Measurements from ENCODE around the gene FGF3.
A peak's percentile ranks its signal among the peaks of the same experiment; 100 is the strongest.

The FGF3 gene

GRCh38 chr11:69807106-69807815 is 12.0 kb downstream of the FGF3 start:
- no peak for TF ChIP-seq CTCF (IDR thresholded peaks at IDR 0.05; ENCODE audit: extremely low read depth, insufficient read depth, missing control alignments)
- in situ Hi-C loops (cut with MboI; ENCODE audit: low pct_unique_long_range_greater_than_20kb, low sequenced_read_pairs, unreplicated experiment), result no loop called here
- no peak for DNase-seq (ENCODE audit: low spot score)

- no peak for DNase-seq (ENCODE audit: low spot score)
- in situ Hi-C loops (cut with MboI; ENCODE audit: low pct_unique_long_range_greater_than_20kb, low sequenced_read_pairs, unreplicated experiment), result no loop called here
- TF ChIP-seq CTCF (IDR thresholded peaks at IDR 0.05; ENCODE audit: extremely low read depth, insufficient read depth, missing control alignments), result no peak
Observed at GRCh38 chr11:69804769-69805508, 14.3 kb downstream of the FGF3 start.

GRCh38 chr11:69803604-69804218 is 15.5 kb downstream of the FGF3 start:
- in situ Hi-C loops (cut with MboI; ENCODE audit: low pct_unique_long_range_greater_than_20kb, low sequenced_read_pairs, unreplicated experiment), result no loop called here
- DNase-seq (ENCODE audit: low spot score), result no peak
- no peak for TF ChIP-seq CTCF (IDR thresholded peaks at IDR 0.05; ENCODE audit: extremely low read depth, insufficient read depth, missing control alignments)

GRCh38 chr11:69803022-69803421 is 16.2 kb downstream of the FGF3 start:
- no peak for TF ChIP-seq CTCF (IDR thresholded peaks at IDR 0.05; ENCODE audit: extremely low read depth, insufficient read depth, missing control alignments)
- DNase-seq (ENCODE audit: low spot score), result no peak
- in situ Hi-C loops (cut with MboI; ENCODE audit: low pct_unique_long_range_greater_than_20kb, low sequenced_read_pairs, unreplicated experiment), result no loop called here

GRCh38 chr11:69802590-69802989 is 16.6 kb downstream of the FGF3 start:
- TF ChIP-seq CTCF (IDR thresholded peaks at IDR 0.05; ENCODE audit: extremely low read depth, insufficient read depth, missing control alignments), result no peak
- in situ Hi-C loops (cut with MboI; ENCODE audit: low pct_unique_long_range_greater_than_20kb, low sequenced_read_pairs, unreplicated experiment), result no loop called here
- no peak for DNase-seq (ENCODE audit: low spot score)

GRCh38 chr11:69801513-69802335 is 17.5 kb downstream of the FGF3 start:
- peak; percentile 69 for DNase-seq (ENCODE audit: low spot score)
- TF ChIP-seq CTCF (IDR thresholded peaks at IDR 0.05; ENCODE audit: extremely low read depth, insufficient read depth, missing control alignments), result peak; percentile 67
- in situ Hi-C loops (cut with MboI; ENCODE audit: low pct_unique_long_range_greater_than_20kb, low sequenced_read_pairs, unreplicated experiment), result no loop called here

Data from GM13977 (cell line).